Measurements from ENCODE around the gene INHBB.

Gene INHBB

GRCh38 chr2:120399889-120400240, 53.9 kb downstream of the INHBB start:
- DNase-seq, result no peak

- DNase-seq, result no peak
Measured at GRCh38 chr2:120400551-120400950, 54.6 kb downstream of the INHBB start.
